ELF-1 (cell line): ENCODE measurements around the gene ITPKC.
A peak's percentile ranks its signal among the peaks of the same experiment; 100 is the strongest.
"Not testable (repeated sequence)": the region's sequence is repeated elsewhere in the genome, so short reads cannot be mapped to it uniquely, and the experiment has no call there.

Source experiments
- DNase-seq: peaks from one replicate; pipeline ENCODE4 v3.0.0-alpha.2; 2016; ENCODE audit warnings: low read depth, low spot score

The ITPKC gene

GRCh38 chr19:40763963-40764362 lies 47.1 kb downstream of the ITPKC start:
- DNase-seq = no peak

GRCh38 chr19:40766385-40766784 lies 49.5 kb downstream of the ITPKC start:
- DNase-seq = not testable (repeated sequence)

- DNase-seq = no peak
Measured at GRCh38 chr19:40768869-40769268, 52.0 kb downstream of the ITPKC start.

GRCh38 chr19:40771101-40771862 lies 54.4 kb downstream of the ITPKC start:
- peak; percentile 26 for DNase-seq

GRCh38 chr19:40774916-40775631 lies 58.2 kb downstream of the ITPKC start, which contains the start of gene MIA:
MIA (plus strand) TSS chr19:40775521; CDS start chr19:40775543, 22 bp downstream.
- peak; percentile 43 for DNase-seq

- DNase-seq = no peak
Measured at GRCh38 chr19:40775632-40776022, 58.7 kb downstream of the ITPKC start.

- DNase-seq = no peak
Measured at GRCh38 chr19:40776364-40776763, 59.5 kb downstream of the ITPKC start.

GRCh38 chr19:40776932-40777644 lies 60.2 kb downstream of the ITPKC start:
- DNase-seq = peak; percentile 97

- DNase-seq = no peak
Measured at GRCh38 chr19:40777645-40777936, 60.7 kb downstream of the ITPKC start.

GRCh38 chr19:40777937-40778705 lies 61.2 kb downstream of the ITPKC start, which contains the start of gene RAB4B:
RAB4B (plus strand) TSS chr19:40778247; CDS start chr19:40778376, 129 bp downstream.
- peak; percentile 100 for DNase-seq

GRCh38 chr19:40778706-40779284 lies 61.9 kb downstream of the ITPKC start:
- peak; percentile 99 for DNase-seq

- no peak for DNase-seq
Measured at GRCh38 chr19:40780582-40780981, 63.7 kb downstream of the ITPKC start.

GRCh38 chr19:40781140-40781539 lies 64.2 kb downstream of the ITPKC start:
- no peak for DNase-seq

- DNase-seq = no peak
Measured at GRCh38 chr19:40783711-40784110, 66.8 kb downstream of the ITPKC start.

GRCh38 chr19:40784146-40784545 lies 67.2 kb downstream of the ITPKC start:
- DNase-seq = not testable (repeated sequence)

- no peak for DNase-seq
Measured at GRCh38 chr19:40785526-40785925, 68.6 kb downstream of the ITPKC start.

GRCh38 chr19:40786060-40787037 lies 69.4 kb downstream of the ITPKC start:
- no peak for DNase-seq
